NOMO-1 treated with DMSO at 0.1 percent for 48 hours (cell line): Measurements from ENCODE around the gene ARPC5.
"Not testable (repeated sequence)": the region's sequence is repeated elsewhere in the genome, so short reads cannot be mapped to it uniquely, and the experiment has no call there.

Source experiments
- DNase-seq: peaks from one replicate; lab custom pipeline; 2025; ENCODE audit not compliant: unreplicated experiment; lab: John Stamatoyannopoulos, UW

The ARPC5 gene

DNA sequence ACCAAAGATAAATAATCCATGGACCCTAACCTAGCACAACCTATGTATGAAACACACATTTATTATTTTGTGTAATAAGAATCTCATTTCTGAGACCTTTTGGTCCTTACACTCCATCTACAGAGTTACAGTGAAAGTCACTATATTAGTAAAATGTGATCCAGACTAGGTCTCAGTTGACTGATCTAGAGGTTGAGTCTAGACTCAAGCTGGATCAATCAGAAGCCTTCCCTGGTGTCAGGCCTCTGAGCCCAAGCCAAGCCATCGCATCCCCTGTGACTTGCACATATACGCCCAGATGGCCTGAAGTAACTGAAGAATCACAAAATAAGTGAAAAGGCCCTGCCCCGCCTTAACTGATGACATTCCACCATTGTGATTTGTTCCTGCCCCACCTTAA is 22.6 kb downstream of the ARPC5 start:
- DNase-seq: not testable (repeated sequence)

DNA sequence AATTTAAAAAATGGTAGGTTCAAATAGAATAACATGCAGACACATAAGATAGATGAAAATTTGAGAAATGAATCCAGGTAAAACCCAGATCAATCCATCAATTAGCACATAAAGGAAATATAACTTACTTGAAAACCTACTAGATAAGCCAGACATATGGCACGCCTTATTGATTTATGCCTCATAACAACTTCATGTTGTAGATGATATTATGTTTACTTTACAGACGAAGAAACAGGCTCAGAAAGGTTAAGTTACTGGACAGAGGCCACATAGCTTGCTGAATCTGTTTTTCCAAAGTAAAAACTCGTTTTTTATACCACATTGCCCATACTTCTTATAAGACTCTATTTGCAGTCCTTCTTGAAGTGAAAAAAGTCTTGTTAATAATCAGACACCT is 23.2 kb downstream of the ARPC5 start:
- no peak for DNase-seq

- DNase-seq: no peak
Measured at GRCh38 chr1:183611021-183611420, 24.6 kb downstream of the ARPC5 start.

DNA sequence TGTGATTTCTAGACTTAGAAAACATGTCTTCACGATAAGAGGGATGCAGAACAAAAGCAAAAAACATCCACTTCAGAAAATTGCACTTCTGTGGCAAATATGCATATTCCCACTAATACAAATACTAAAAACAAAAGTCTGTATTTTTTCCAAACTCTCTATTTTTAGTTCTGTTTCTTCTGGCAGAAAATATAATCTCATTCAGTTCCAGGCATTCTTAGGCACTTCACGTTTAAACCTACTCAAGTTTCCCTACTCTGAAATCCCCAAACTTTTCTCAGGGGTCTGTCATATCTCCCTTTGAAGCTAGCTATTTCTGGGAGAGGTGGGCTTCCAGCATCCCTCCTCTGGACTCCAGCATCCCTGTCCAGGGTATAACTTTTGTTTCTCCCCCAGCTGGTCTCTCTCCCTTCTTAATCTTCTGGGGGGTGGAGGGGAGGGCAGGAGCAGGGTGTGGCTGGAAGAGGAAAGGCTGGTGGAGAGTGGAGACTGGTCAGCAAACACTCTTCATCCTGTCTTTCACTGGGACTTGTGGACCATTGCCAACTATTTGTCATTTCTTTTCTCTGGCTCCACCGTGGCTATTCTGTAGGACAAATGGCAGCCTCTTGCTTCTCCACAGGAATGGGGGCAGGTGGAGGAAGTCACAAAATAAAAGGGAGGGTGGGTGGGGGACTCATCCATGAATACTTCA is 25.7 kb downstream of the ARPC5 start:
- DNase-seq: no peak

GRCh38 chr1:183609313-183609712 is 26.3 kb downstream of the ARPC5 start:
- peak; percentile 92 for DNase-seq

DNA sequence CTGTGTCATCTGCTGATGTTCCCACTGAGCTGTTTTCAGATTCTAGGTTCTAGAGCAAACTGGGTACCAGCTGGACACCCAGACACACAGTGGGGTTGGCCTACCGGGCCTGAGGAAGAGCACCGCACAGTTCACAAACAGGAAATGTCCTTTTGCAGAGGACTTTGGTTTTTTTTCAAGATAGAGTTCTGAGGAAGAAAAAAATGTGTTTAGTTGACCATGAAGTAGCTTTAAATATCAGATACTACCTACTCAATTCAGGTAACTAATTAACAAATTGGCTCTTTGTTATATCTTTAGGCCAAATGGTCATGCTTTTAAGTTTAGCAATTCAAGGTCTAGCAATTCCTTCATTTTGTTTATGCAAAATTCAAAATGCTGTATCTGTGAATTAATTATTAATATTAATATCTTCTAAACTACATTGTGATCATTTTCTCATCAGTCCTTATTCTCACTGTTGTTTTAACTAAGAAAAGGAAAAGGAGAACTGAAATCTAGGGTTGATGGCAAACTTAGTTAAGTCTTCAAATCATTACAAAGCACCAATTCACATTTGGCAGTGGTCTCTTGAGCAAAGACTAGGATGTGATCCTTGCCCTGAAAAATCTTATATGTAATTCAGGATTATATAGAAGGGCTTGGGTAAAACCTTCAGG is 28.1 kb downstream of the ARPC5 start:
- DNase-seq: peak; percentile 33

DNA sequence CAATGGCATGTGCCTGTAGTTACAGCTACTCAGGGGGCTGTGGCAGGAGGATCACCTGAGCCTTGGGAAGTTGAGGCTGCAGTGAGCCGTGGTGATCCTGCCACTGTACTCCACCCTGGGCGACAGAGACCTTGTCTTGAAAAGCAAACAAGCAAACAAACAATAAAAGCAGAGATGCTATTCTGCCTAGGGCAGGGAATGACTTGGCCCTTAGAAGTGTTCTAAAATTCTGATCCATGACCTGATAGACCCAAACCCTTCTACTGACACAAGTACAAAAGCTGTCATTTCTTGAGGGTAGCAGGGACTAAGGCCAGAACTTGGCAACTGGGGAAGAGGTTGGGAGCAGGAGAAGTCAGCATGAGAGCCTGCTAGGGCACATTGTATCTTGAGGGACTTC is 29.7 kb downstream of the ARPC5 start:
- no peak for DNase-seq

DNA sequence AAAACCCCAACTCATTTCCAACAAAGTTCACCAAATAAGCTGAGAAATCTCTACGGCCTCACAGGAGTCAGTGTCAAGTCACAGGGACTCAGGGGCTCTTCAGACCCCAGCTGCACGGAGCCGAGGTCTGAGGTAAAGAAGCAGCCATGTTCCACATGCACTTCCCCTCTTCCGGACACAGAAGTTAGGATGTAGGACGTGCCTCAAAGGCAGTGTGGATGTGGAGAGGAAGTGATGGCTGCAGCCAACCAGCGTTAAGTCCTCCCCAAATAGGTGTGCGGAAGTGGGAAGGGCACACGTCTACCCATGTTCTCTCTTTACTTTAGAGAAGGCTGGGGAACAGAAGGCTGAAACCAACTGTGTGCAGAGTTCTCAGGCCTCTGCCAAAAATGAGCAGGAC is 30.8 kb downstream of the ARPC5 start:
- DNase-seq: peak; percentile 85

DNA sequence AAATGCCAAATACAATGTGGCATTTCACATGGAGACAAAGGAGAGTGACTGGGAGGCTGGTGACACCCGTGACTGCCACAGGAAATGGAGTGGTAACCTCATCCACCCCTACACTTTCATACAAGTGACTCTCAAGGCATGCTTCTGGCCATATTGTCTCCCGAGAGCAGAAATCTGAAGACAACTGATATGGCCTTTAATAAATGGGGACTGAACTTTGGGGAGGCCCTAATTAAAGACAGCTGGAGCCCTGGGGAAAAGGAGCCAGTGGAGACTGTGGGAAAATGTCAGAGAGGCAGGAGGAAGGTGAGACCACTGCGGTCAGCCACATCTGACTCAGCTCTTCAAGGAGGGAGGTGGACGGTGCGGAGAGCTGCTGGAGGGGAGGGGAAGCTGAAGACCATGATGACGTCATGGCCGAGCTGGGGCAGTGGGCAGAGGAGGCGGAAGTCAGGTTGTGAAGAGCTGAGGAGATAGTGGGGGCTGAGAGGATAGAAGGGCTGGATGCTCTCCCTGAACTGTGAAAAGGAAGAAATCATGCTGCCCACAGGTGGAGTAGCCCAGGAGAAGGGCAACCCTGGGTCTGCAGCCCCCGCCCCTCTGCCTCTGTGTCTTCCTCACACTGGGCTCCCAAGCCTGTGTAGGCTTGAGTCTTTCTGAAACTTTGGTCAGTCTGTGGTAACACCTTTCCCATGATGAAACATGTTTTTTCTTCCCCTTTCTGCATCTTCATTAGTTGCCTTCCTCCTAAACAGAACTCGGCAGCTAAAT is 31.4 kb downstream of the ARPC5 start:
- peak; percentile 85 for DNase-seq

DNA sequence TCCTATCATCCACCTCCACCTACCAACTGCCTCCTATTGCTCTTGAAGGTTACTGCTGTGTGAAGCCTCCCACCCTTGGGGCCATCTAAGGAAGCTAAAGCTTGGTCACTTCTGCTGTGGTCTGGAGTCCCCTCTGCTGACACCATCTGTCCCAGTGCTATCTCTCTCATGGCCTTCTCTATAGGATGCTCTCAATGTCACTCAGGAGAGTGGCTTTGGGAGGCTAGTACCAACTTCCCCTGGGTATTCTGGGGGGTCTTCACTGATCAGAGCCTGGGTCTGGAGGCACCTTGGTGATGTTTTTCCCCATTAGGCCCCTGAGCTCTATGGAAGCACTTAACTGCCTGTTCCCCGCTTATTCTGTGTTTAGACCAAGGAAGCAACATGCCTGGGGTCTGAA is 33.1 kb downstream of the ARPC5 start:
- DNase-seq: no peak

- no peak for DNase-seq
Measured at GRCh38 chr1:183600634-183601033, 34.9 kb downstream of the ARPC5 start.

DNA sequence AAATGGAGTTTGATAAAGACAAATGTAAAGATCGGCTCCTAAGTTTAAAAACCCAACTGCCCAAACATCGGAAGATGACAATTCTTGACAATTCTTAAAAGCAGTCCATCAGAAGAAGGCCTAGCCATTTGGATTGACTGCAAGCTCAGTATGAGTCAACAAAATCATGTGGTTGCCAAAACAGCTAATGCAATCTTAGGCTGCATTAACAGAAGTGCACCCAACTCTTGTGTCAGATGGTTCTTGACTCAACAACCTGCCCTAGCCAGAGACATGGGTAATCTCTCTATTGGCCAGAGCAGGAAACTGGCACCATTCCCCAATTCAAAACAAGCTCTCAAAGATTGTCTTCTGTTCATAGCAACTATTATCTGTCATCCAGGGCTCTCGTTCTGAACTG is 35.4 kb downstream of the ARPC5 start:
- DNase-seq: peak; percentile 58

DNA sequence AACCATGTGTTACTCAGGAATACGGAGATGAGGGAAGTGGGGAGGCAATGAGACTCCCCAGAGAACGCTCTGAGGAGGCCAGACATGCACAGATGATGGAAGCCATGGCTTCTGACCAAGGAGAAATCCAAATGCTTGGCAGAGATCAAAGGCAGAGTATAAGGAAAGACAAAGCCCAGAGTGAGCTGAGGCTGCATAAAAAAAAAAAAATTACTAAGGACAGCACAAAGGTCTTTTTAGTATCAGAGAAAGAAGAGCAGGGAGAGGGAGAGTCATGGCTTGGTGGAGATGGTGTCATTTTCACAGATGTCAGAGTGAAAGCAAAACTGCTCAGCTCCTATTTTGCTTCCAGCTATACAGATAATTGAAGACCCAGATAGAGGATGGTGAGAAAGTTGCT is 37.2 kb downstream of the ARPC5 start:
- no peak for DNase-seq

- no peak for DNase-seq
Measured at GRCh38 chr1:183597656-183598347, 37.8 kb downstream of the ARPC5 start.

DNA sequence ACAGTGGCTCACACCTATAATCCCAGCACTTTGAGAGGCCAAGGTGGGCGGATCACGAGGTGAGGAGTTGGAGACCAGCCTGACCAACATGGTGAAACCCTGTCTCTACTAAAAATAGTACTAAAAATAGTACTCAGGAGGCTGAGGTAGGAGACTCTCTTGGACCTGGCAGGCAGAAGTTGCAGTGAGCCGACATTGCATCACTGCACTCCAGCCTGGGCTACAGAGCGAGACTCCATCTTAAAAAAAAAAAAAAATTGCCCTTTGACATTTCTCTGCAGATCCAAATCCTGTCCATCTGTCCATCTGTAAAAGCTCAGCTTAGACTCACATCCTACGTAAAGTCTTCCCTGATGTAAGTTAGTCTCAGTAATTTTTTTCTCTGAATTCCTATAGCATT is 39.1 kb downstream of the ARPC5 start:
- no peak for DNase-seq

- DNase-seq: no peak
Measured at GRCh38 chr1:183595537-183595936, 40.0 kb downstream of the ARPC5 start.

DNA sequence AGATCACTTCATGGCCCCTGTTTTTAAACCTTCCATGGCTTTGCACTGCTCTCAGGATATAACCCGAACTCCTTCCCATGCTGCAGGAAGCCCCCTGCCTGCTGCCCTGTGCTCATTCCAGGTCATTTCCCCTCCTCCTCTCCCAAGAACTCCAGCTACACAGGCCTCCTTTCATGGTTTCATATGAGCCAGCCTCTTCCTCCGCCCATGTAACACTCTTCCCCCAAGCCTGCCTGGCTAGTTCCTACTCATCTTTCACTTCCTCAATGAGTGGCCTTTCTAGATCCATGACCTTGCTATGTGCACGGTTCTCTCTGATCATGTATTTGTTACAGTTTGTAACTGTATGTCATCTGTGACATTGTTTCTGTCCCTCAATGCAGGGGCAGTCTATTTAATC is 42.2 kb downstream of the ARPC5 start:
- peak; percentile 90 for DNase-seq

DNA sequence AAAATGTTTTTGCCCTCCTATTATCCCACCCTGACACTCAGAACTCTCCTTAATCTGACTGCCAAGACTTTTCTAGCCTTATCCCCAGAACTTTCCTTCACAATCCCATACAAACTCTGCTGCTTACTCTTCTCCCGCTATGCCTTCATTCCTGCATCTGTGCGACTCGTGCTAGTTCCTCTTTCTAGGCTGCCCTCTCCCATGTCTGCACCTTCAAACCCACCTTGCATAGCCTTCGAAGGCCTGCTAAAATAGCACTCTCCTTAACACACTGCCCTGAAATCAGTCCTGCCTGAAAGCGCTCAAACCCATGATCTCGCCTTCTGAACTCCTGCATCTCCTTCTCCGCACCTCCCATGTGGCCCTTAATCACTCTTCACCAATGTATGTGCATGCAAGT is 42.9 kb downstream of the ARPC5 start:
- DNase-seq: no peak

- DNase-seq: peak; percentile 99
Measured at GRCh38 chr1:183590244-183591191, 45.1 kb downstream of the ARPC5 start, which contains the start of gene NCF2. TSS of gene NCF2 (minus strand) at chr1:183590459. CDS start at chr1:183590329, 130 bp downstream.

GRCh38 chr1:183589874-183590243 is 45.7 kb downstream of the ARPC5 start:
- DNase-seq: peak; percentile 14
